Neural cell (in vitro differentiated cells): Measurements from ENCODE around the gene GTF2H3.

Source experiments
- POLR2AphosphoS5 ChIP-seq: IDR thresholded peaks from 2 replicates; pipeline ENCODE4 v1.6.1; 2012
- RAD21 ChIP-seq: fragments of 450-650 bp; conservative IDR thresholded peaks from 2 replicates; pipeline ENCODE4 v1.6.1; 2014; ENCODE audit warnings: antibody characterized with exemption, mild to moderate bottlenecking, moderate library complexity
- TF ChIP-seq, protein P1 (sequence below): fragments of 450-650 bp; IDR thresholded peaks from 2 replicates; pipeline ENCODE4 v1.5.1; 2014; ENCODE audit warnings: antibody characterized with exemption, mild to moderate bottlenecking, moderate library complexity; ENCODE audit not compliant: poor library complexity, severe bottlenecking
- TF ChIP-seq, protein P2 (sequence below): IDR thresholded peaks from 2 replicates; pipeline ENCODE4 v1.6.1; 2012; ENCODE audit warnings: borderline replicate concordance

DNA sequence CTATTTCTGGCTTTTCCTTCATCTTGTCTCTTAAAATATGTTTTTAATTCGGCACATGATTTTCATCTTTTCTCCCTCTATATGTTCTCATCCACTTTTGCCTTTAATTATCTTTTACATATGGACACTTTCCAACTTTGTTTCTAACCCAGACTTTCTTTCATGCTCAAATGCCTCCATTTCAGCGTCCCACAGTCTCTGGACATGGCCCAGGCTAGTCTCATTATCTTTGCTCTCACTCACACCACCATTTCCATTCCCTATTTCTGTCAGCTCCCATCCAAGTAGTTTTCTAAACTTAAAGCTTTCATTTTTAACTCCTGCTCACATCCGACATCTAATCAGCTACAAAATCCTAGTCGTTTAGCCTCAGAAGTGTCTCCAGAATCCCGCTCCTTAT, 14.8 kb downstream of the GTF2H3 start:
- TF ChIP-seq, protein P1, sequence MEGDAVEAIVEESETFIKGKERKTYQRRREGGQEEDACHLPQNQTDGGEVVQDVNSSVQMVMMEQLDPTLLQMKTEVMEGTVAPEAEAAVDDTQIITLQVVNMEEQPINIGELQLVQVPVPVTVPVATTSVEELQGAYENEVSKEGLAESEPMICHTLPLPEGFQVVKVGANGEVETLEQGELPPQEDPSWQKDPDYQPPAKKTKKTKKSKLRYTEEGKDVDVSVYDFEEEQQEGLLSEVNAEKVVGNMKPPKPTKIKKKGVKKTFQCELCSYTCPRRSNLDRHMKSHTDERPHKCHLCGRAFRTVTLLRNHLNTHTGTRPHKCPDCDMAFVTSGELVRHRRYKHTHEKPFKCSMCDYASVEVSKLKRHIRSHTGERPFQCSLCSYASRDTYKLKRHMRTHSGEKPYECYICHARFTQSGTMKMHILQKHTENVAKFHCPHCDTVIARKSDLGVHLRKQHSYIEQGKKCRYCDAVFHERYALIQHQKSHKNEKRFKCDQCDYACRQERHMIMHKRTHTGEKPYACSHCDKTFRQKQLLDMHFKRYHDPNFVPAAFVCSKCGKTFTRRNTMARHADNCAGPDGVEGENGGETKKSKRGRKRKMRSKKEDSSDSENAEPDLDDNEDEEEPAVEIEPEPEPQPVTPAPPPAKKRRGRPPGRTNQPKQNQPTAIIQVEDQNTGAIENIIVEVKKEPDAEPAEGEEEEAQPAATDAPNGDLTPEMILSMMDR: no peak
- TF ChIP-seq RAD21: no peak
- TF ChIP-seq POLR2AphosphoS5: no peak
- TF ChIP-seq, protein P2, sequence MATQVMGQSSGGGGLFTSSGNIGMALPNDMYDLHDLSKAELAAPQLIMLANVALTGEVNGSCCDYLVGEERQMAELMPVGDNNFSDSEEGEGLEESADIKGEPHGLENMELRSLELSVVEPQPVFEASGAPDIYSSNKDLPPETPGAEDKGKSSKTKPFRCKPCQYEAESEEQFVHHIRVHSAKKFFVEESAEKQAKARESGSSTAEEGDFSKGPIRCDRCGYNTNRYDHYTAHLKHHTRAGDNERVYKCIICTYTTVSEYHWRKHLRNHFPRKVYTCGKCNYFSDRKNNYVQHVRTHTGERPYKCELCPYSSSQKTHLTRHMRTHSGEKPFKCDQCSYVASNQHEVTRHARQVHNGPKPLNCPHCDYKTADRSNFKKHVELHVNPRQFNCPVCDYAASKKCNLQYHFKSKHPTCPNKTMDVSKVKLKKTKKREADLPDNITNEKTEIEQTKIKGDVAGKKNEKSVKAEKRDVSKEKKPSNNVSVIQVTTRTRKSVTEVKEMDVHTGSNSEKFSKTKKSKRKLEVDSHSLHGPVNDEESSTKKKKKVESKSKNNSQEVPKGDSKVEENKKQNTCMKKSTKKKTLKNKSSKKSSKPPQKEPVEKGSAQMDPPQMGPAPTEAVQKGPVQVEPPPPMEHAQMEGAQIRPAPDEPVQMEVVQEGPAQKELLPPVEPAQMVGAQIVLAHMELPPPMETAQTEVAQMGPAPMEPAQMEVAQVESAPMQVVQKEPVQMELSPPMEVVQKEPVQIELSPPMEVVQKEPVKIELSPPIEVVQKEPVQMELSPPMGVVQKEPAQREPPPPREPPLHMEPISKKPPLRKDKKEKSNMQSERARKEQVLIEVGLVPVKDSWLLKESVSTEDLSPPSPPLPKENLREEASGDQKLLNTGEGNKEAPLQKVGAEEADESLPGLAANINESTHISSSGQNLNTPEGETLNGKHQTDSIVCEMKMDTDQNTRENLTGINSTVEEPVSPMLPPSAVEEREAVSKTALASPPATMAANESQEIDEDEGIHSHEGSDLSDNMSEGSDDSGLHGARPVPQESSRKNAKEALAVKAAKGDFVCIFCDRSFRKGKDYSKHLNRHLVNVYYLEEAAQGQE: no peak
